Posterior cingulate gyrus (tissue), 11 donors: ENCODE data around the gene SUGCT.
"Not testable (repeated sequence)": the region's sequence is repeated elsewhere in the genome, so short reads cannot be mapped to it uniquely, and the experiment has no call there.

ENCODE experiments used
- DNase-seq, 10 donors: peaks; one replicate each; pipeline versions ENCODE4 v3.0.0 to v3.0.0-alpha.2; 2020 to 2021; ENCODE audit warnings: mixed read lengths in 3 of 10
- intact Hi-C: fragments of 100-400 bp; cut with DNase I; formaldehyde crosslinking; loops from one replicate; pipeline ENCODE4 v1.15.1; 2023

The SUGCT gene

DNA sequence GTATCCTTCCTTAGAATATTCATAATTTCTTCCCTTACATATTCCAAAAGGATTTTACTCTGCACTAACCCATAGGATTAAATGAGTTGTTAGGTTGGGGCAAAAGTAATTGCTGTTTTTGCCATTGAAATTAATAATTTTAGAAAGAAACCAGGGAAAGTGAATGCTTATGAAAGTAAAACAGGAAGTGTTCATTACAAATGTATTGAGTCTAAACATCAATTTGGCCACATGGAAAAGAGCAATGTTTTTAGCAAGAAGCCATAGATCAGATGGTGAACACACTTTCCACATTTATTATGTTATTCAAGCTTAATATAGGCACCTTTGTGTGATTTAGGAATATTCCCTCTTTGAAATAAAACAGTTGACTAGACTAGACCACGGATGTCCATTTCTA is 102.9 kb downstream of the SUGCT start:
- intact Hi-C loops, result loop anchor here (10.0 kb wide), 2 partner anchors 367 to 1497 kb away; no protein-coding TSS in a partner anchor
- DNase-seq, result no peak

DNA sequence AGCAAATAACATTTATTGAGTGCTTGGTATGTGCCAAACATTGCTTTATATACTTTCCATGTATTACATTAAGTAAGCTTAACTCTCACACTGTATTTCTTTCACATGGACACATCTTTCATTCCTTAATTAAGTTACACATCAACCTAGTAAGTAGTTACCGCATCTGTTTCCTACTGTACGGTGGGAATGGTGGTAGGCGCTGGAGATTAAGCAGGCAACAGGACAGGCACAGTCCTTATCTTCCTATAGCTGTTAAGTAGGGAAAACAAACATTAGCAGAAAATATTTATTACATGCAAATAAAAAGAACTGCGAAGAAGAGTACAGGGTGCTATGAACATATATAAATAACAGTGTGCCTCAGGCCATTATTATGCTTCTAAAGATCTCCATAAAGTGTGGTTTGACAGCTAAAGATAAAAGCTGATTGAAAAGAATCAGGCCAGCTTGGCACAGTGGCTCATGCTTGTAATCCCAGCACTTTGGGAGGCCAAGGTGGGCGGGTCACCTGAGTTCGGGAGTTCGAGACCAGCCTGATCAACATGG is 105.0 kb downstream of the SUGCT start:
- intact Hi-C loops, result loop anchor here (10.0 kb wide), 2 partner anchors 365 to 1495 kb away; no protein-coding TSS in a partner anchor
- DNase-seq, result no peak

DNA sequence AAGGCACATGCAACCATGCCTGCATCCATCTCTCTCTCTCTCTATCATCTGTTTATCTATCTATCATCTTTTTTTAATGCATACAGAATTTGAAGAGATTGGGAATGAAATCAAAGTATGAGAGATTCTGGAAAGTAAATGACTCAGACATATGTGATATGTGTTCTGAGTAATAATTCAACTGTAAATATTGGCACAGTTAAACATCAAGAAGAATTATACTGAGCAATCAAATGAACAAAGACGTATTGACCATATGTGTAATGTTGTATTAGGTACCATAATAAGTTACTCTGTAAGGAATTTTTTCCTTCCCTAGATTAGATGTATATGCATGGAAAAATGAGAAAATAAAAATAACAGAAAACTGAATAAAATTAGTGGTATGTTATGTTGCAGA is 108.3 kb downstream of the SUGCT start:
- intact Hi-C loops, result no loop called here
- DNase-seq, result no peak

DNA sequence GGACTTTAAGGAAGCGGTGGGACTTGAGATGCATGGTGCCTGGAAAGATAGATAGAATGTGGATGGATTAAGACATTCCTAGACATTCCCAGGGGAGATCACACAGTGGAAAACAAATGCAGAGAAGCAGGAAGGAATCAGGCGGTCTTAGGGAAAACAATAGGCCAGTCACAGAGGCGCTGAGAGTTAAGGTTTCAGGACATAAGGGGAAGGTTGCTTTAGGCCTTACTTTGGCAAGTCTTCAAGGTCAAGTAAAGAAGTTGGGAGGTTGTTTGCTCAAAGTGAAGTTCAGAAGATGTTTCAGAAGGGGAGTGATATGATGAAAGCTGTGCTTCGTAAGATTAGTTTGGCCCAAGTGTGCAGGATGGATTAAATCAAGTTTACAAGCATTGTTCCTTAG is 109.4 kb downstream of the SUGCT start:
- intact Hi-C loops, result no loop called here
- no peak for DNase-seq

DNA sequence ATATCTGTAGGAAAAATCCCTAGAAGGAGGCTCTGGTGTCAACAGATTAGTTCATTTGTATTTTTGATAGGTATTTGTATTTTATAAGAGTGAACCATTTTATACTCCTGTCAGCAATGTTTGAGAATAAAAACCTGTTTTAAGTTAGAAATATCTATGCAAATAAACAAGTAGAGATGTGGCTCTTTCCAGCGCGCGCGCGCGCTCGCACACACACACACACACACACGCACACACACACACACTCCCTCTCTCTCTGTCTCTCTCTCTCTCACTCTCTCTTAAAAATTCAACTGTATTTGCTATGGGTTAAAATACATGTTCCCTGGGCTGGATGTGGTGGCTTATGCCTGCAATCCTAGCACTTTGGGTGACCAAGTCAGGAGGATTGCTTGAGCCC is 113.9 kb downstream of the SUGCT start:
- intact Hi-C loops, result no loop called here
- no peak for DNase-seq

DNA sequence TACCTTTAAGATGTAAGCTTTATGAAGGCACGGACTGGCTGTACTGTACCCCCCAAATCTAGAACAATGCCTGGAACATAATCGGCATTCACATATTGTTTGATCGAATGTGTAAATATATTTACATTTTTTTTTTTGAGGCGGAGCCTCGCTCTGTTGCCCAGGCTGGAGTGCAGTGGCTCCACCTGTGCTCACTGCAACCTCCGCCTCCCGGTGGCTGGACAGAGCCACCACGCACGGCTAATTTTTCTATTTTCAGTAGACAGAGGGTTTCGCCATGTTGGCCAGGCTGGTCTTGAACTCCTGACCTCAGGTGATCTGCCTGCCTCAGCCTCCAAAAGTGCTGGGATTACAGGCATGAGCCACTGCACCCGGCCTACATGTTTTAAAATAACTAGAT is 118.6 kb downstream of the SUGCT start:
- intact Hi-C loops, DNase-seq: not testable (repeated sequence)

DNA sequence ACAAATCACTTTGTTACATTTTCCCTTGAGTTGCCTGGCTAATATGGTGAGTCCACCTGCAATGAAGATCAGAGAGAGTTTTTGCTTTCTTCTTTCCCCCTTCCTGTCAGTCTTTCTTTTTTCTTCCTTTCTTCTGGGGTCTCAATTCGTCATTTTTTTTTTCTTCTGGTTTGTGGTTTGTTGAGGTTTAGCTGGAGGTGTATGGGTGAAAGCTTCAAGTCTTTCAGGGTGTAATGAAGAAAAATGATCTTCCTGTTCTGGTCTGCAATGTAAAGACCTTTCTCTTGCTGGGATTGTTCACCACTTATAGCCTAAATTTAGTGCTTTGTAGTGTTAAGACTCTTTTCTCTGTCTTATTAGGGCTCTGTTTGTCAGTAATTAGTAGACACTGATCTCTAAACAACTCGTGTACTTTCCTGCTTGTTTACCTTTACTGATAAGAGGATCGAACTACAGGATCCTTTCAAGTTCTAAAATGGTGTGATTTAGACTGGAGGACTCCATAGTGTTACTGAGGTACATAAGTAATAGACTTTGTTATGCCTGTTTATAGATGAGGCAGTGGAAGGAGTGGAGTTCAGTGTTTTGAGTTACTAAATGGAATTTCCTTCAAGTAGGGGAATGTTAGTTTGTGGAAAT is 129.1 kb downstream of the SUGCT start:
- intact Hi-C loops, result no loop called here
- no peak for DNase-seq

DNA sequence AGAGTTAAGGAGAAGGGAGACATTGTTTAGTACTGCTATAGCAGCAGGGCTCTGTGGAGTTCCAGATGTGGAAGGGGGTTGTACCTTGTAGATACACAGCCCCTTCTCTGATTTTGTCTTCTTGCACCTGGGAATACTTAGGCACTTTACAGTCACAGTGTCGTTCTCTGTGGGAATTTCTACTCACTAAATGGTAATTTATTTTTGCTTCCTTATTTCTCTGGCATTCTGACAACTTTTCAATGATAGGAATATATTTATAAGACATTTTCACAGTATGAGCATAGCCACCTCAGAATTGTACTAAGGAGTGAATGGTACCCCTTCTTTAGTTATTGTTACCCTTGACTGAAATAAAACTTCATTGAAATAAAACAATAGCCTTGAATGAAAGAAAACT is 132.8 kb downstream of the SUGCT start:
- intact Hi-C loops, result no loop called here
- DNase-seq, result no peak

DNA sequence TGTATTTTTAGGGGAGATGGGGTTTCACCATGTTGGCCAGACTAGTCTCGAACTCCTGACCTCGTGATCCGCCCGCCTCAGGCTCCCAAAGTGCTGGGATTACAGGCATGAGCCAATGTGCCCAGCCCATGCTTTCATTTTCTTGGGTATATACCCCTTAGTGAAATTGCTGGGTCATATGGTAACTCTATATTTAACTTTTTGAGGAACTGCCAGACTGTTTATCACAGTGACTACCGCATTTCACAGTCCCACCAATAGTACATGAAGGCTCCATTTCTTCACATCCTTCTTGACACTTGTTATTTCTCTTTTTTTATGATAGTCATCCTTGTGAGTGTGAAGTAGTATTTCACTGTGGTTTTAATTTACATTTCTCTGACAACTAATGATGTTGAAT is 134.0 kb downstream of the SUGCT start:
- DNase-seq, intact Hi-C loops: not testable (repeated sequence)

DNA sequence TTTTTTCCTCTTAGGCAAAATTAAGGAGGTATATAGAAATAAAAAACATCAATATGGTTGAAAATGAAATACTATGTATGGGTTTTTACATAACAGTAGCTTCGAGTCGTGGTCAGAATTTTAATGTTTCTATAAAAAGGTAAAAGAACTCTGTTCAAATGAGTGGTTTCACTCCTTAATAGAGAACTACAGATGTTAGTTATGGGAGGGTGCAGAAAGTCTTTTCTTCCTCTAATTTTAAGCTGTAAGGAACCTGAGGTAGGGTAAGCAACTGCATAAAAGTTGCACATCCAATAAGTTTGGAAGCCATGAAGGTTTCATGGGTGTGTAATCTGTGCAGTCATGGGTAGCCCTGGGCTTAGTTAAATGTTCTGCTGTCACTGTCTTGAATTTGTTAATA is 141.3 kb downstream of the SUGCT start:
- intact Hi-C loops, result no loop called here
- no peak for DNase-seq

DNA sequence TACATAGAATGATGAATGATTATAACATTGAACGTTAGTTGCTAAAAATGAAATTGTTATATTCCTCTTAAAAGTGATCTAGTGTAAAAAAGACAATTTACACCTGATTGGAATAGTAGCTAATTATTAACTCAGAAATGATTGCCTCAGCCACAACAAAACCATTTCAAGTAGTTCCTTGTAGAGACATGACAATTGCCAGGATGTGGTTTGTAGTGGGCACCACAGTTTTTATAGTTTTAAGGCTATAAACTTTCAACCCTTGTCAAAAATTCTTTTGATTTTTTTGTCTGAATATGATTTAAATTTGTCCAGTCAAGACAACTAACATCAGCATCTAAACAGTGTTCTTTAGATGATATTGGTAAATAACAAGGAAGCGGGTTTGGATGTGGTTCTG is 145.2 kb downstream of the SUGCT start:
- intact Hi-C loops, result no loop called here
- no peak for DNase-seq

DNA sequence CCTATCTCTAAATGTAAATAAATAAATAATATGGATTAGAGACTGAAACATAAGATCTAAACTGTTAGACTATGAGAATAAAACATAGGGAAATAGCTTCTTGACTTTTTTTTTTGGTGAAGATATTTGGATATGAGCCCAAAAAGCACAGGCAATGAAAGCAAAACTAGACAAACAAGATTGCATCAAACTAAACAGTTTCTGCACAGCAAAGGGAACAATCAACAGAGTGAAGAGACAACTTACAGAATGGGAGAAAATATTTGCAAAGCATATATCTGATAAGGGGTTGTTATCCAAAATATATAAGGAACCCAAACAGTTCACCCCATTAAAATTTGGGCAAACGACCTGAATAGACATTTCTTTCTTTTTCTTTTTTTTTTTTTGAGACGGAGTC is 148.1 kb downstream of the SUGCT start:
- no peak for DNase-seq
- intact Hi-C loops, result no loop called here

DNA sequence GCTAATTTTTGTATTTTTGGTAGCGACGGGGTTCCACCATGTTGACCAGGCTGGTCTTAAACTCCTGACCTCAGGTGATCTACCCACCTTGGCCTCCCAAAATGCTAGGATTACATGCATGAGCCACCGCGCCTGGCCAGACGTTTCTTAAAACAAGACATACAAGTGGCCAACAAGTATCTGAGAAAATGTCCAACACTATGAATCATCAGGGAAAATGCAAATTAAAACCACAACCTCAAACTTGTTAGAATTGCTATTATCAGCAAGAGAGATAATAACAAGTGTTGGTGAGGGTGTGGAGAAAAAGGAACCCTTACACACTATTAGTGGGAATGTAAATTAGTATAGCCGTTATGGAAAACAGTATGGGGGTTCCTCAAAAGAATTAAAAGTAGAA is 148.6 kb downstream of the SUGCT start:
- DNase-seq, result no peak
- intact Hi-C loops, result no loop called here

DNA sequence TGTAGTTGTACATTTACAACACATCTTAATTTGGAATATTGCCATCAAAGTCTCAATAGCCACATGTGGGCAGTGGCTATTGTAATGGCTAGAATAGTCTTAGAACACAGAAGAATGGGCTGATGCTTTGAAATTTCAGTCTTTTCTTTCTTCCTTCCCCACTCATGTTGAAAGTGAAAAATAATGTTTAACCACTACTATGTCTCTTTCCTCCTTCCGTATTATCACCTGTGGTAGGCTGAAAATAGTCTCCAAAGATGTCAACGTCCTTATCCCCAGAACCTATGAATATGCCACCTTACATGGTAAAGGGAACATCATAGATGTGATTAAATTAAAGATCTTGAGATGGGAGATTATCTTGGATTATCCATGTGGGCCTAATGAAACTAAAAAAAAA is 154.0 kb downstream of the SUGCT start:
- intact Hi-C loops, result no loop called here
- DNase-seq, result no peak

DNA sequence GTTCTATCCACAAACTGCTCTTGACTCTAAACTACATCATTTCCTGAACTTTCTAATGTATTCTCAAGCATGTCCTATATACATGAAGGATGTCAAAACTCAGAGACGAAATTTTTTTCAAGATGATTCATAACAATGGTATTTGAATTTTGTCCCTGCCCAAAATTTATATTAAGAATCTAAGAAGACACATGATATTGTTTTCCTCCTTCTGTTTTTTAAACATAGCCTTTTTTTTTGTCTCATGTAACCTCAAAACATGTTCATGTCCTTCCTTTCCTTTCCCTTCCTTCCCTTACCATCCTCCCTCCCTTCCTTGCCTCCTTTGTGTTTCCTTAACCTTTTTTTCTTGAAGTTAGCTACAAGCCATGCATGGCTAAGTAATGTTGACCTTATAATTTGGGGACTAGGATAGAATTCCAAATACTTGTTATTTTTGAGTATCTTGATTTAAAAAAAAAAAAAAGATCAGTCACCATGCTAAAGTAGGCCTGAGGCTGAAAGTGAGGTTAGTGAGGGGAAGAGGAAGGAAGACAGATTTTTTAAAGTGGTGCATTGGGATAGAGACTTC is 163.0 kb downstream of the SUGCT start:
- no peak for DNase-seq
- intact Hi-C loops, result no loop called here

DNA sequence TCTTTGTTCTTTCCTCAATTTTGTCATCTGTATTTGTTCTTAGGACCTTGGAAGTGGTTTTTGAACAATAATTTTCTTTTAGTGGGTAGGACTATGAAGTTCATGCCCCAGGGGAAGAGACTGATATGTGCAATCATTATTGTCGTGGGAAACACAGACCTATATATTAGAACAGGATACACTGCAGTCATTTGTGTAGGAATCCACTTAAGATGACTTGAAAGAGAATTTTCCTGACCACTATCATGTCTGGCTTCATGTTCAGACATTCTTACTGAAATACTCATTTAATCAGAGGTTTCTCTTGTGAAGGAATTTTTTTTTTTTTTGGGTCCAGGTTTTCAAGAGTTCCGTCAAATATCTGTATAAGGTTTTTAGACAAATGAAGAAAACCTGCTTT is 163.6 kb downstream of the SUGCT start:
- intact Hi-C loops, result no loop called here
- no peak for DNase-seq

DNA sequence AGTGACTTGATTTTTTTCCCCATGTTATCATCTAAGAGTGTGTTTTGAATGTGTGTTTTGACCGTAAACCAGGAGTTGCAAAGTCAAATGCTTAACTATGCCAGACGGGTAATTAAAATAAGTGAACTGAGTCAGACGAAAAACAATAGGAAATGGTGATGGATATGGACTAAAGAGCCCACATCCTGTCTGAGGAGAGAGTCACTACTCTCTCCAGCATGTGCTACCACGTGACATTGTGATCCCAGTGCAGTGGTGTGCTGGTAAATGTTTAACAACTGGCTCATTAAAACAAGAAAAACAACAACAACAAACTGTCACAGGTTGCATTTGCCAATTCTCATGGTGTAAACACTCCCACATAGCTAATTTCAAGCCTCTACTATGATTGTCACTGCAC is 164.3 kb downstream of the SUGCT start:
- no peak for DNase-seq

DNA sequence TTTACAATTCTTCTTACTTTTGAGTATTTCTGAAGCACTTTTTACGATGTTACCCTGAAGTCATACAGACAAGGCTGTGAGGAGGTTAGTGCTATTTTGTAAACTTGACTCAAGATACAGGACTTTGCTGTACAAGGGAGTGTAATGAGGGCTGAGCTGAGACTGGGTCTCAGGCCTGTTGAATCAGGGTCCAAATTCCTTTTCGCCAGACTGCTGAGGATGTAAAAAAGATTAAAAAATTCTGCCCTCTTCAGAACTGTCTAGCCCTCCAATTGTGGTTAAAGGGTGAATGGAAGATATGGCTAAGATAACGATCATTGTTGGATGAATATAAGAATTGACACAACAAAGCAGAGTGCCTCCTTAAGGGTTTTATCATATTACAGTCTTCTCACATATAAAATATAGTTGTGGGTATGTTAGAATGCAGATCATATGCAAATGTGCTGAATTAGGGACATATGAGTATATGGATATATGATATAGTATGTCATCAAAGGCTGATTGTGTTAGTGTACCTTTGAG is 165.4 kb downstream of the SUGCT start:
- DNase-seq, result no peak
- intact Hi-C loops, result no loop called here

More for the DNA sequence above, 164.3 kb downstream of the SUGCT start:
- intact Hi-C loops, result no loop called here

DNA sequence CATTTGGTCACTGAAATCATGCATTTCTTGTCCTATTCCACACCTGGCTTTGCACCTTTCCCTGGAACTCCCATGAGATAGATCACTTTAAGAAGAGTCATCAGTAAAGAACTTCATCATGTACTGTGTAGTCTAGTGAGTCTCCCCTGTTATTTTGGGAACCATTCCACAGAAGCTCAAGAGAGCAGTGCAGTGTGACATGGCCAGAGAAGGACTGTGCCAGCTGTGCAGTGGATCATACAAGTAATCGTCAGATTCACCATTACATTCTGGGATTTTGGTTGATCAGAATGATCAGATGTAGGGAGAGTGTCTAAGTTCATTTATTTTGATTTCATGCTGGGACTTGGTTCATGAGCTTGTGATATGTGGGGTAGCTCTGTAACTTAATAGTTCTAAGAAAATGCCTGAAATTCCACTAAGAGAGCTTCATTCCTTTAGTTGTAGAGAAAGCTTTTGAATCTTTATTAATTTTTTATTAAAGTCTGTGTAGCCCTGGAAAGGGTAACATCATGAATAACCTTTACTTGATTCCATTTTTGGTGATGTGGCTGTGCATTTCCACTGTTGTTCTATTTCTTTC is 166.8 kb downstream of the SUGCT start:
- intact Hi-C loops, result no loop called here

DNA sequence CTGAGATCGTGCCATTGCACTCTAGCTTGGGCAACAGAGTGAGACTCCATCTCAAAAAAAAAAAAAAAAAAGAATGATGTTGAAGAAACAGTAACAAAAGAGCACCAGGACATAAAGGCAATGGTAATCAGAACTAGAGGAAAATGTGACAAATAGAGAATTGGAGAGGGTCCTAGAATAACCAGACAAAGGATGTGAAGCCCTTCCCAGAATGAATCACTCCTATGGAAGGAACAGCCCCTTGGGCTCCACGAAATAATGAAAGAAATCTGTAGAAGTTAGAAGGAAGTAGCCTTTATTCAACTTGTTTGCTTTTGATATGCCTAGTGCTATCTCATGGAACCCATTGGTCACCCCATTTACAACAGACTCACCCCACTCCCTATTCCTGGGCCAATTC is 169.2 kb downstream of the SUGCT start:
- intact Hi-C loops, result no loop called here

More for the DNA sequence above, 166.8 kb downstream of the SUGCT start:
- no peak for DNase-seq

DNA sequence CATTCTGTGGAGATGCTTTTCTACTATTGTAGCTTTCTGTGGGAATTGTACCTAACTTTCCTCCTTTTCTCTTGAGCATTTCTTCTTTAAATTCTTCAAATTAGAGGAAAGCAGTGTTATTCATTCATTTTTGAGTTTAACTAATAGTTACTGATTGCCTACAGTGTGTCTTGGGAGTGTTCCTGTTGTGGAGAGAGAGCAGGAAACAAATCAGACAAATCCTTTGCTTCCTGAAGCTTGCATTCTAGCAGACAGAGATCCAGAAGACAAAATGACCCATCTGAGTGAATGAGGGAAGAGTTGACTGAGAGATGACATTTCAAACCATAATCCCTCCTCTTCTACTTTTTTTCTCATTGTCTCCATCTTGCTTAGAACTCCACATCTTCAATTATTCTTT is 170.4 kb downstream of the SUGCT start:
- intact Hi-C loops, result no loop called here
- DNase-seq, result no peak

More for the DNA sequence above, 169.2 kb downstream of the SUGCT start:
- DNase-seq, result no peak

DNA sequence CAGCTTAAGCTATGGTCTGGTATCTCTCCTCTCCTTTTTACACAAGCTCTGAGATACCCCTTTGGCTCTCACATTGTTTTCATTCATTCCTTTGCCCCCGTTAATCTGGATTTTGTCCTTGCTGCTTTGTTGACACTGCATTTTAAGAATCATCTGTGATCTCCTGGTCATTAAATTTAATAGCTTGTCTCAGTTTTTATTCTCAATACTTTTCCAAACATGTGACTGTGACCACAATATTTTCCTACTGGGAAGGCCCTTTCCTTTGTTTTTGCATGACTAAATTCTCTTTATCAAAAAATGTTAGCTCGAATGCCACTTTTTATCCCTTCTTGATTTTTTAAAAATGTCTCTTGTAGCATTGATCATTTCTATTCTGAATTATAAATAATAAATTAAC is 171.2 kb downstream of the SUGCT start:
- intact Hi-C loops, result no loop called here
- DNase-seq, result no peak
